ENCODE measurements around the gene CCDC92. TPM values are rescaled to one million over a fixed set of nuclear protein-coding genes. Genes with fewer than 3 reads are reported as not detected.

CCDC92 gene
- total RNA-seq, 1 experiment from 2014 or later: 32.3 TPM

DNA sequence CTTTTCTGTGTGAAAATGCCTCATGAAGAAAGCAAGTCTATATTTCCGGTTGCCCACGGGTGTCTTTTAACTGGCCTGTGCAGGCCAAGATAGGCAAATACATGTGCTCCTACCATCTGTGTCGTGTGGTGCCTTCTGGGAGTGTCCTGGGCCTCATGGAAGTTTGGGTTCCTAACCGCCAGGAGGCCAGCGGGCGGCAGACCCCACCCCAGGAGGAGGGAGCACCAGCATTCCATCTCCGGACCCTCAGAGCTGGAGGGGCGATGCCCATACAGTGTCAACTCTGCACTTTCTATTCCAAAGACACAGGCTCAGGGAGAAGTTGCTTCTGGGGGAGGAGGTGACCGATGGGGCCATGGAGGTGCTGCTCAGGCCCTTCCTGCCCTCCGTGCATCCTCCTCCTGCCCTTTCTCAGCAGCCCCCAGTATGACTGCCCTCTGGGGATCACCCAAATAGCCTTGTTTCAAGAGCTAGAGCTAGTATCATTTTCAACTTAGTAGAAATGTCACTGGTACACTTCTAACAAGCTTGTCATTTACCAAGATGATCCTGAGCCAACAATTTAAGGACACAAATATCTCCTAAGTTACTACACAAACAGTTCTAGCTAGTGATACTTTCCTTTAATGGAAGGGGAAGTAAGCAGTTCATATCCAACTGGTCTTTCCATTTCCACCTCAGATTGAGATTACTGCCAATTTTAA is 17.8 kb downstream of the CCDC92 start:
- no peak overlapping the region for H3K27ac Mint-ChIP-seq (ENCODE audit: low read depth, unreplicated experiment)
- CTCF ChIA-PET: no interaction called here
- no peaks in the 10 kb centered on the region for H3K36me3 Mint-ChIP-seq (ENCODE audit: insufficient read depth, unreplicated experiment)
- DNase-seq (ENCODE audit: unreplicated experiment): no peak
- POLR2A ChIA-PET: interaction anchor here (0.9 kb wide), 1 partner anchor 17 kb away, joined by 3 read pairs; no protein-coding TSS in a partner anchor
- no peak overlapping the region for H3K4me3 Mint-ChIP-seq (ENCODE audit: unreplicated experiment)
- no TSS peak for BruUV-seq (replicated peaks)
- TF ChIP-seq, protein P1, sequence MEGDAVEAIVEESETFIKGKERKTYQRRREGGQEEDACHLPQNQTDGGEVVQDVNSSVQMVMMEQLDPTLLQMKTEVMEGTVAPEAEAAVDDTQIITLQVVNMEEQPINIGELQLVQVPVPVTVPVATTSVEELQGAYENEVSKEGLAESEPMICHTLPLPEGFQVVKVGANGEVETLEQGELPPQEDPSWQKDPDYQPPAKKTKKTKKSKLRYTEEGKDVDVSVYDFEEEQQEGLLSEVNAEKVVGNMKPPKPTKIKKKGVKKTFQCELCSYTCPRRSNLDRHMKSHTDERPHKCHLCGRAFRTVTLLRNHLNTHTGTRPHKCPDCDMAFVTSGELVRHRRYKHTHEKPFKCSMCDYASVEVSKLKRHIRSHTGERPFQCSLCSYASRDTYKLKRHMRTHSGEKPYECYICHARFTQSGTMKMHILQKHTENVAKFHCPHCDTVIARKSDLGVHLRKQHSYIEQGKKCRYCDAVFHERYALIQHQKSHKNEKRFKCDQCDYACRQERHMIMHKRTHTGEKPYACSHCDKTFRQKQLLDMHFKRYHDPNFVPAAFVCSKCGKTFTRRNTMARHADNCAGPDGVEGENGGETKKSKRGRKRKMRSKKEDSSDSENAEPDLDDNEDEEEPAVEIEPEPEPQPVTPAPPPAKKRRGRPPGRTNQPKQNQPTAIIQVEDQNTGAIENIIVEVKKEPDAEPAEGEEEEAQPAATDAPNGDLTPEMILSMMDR (IDR thresholded peaks at IDR 0.05; ENCODE audit: unreplicated experiment): no peak
- intact Hi-C loops (cut with micrococcal nuclease): no loop called here
- no peaks in the 10 kb centered on the region for H3K27me3 Mint-ChIP-seq (ENCODE audit: insufficient read depth, unreplicated experiment)
- H3K9me3 Mint-ChIP-seq (ENCODE audit: unreplicated experiment): no peaks in the 10 kb centered on the region
- H3K4me1 Mint-ChIP-seq (ENCODE audit: insufficient read depth, unreplicated experiment): no peaks in the 10 kb centered on the region

GRCh38 chr12:123952037-123952436 is 20.6 kb downstream of the CCDC92 start:
- Mint-ChIP-seq H3K9me3 (ENCODE audit: unreplicated experiment) (no peaks in the 10 kb centered on the region), H3K27me3 (ENCODE audit: insufficient read depth, unreplicated experiment) (no peaks in the 10 kb centered on the region), H3K36me3 (ENCODE audit: insufficient read depth, unreplicated experiment) (no peaks in the 10 kb centered on the region), H3K4me1 (ENCODE audit: insufficient read depth, unreplicated experiment) (no peaks in the 10 kb centered on the region), H3K4me3 (ENCODE audit: unreplicated experiment) (no peak overlapping the region), H3K27ac (ENCODE audit: low read depth, unreplicated experiment) (no peak overlapping the region)
- CTCF ChIA-PET: interaction anchor here (1.0 to 1.6 kb wide), 3 partner anchors 10 to 151 kb away, joined by 3 to 4 read pairs (median 4); no protein-coding TSS in a partner anchor
- BruUV-seq (replicated peaks): no TSS peak
- intact Hi-C loops (cut with micrococcal nuclease): no loop called here
- TF ChIP-seq, protein P1 (IDR thresholded peaks at IDR 0.05; ENCODE audit: unreplicated experiment): no peak
- DNase-seq (ENCODE audit: unreplicated experiment): no peak
- POLR2A ChIA-PET: no interaction called here

GRCh38 chr12:123951467-123951866 is 21.2 kb downstream of the CCDC92 start:
- Mint-ChIP-seq H3K4me1 (ENCODE audit: insufficient read depth, unreplicated experiment) (no peaks in the 10 kb centered on the region), H3K9me3 (ENCODE audit: unreplicated experiment) (no peaks in the 10 kb centered on the region), H3K27me3 (ENCODE audit: insufficient read depth, unreplicated experiment) (no peaks in the 10 kb centered on the region), H3K36me3 (ENCODE audit: insufficient read depth, unreplicated experiment) (no peaks in the 10 kb centered on the region), H3K27ac (ENCODE audit: low read depth, unreplicated experiment) (no peak overlapping the region), H3K4me3 (ENCODE audit: unreplicated experiment) (no peak overlapping the region)
- DNase-seq (ENCODE audit: unreplicated experiment): no peak
- intact Hi-C loops (cut with micrococcal nuclease): no loop called here
- BruUV-seq (replicated peaks): no TSS peak
- CTCF ChIA-PET: interaction anchor here (0.7 to 1.6 kb wide), 3 partner anchors 9 to 150 kb away, joined by 3 to 6 read pairs (median 4); no protein-coding TSS in a partner anchor
- TF ChIP-seq, protein P1 (IDR thresholded peaks at IDR 0.05; ENCODE audit: unreplicated experiment): no peak
- POLR2A ChIA-PET: no interaction called here

DNA sequence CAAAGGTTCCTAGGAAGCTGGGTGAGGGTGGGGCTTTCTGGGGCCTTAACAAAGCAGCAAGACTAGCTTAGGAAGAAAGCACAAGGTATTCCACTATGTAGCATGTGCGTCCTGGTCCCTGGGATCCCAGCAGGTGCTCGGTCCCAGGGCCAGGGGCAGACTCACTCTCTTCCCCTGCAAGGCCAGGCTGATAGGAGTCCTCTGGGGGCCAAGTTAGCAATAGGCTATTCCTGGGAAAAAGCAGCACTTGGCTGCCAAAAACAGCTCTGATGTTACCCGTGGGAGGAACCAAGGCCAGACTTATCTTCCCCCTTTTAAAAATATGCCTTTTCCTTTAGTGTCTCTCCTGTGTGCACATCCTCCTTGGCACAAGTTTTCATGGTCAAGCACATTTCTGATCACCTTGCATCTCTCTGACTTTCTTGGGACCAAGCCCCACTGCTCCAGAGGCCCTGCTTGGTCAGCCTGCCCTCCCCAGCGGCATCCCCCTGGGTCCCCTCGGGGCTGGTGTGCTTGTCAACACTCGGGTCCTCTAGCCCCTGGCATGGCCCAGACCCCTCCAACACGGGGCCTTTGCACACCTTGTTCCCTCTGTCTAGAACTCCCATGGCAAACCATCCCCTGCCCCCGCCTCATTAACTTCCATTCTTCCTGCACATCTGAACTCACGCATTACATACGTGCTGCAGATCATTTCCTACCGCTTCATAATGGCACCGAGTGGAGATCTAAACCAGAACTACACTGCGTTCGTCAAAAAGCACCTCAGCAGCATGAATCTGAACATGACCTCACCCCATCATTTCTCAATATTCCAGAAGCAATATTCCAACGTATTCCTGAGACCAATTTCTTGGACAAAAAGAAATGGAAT is 21.9 kb downstream of the CCDC92 start:
- Mint-ChIP-seq H3K27me3 (ENCODE audit: insufficient read depth, unreplicated experiment) (no peaks in the 10 kb centered on the region), H3K36me3 (ENCODE audit: insufficient read depth, unreplicated experiment) (no peaks in the 10 kb centered on the region), H3K4me3 (ENCODE audit: unreplicated experiment) (no peak overlapping the region), H3K27ac (ENCODE audit: low read depth, unreplicated experiment) (no peak overlapping the region), H3K9me3 (ENCODE audit: unreplicated experiment) (no peaks in the 10 kb centered on the region), H3K4me1 (ENCODE audit: insufficient read depth, unreplicated experiment) (no peaks in the 10 kb centered on the region)
- no TSS peak for BruUV-seq (replicated peaks)
- CTCF ChIA-PET: interaction anchor here (0.7 to 1.4 kb wide), 2 partner anchors 8 to 21 kb away, joined by 3 to 6 read pairs; no protein-coding TSS in a partner anchor
- no peak for DNase-seq (ENCODE audit: unreplicated experiment)
- intact Hi-C loops (cut with micrococcal nuclease): no loop called here
- TF ChIP-seq, protein P1 (IDR thresholded peaks at IDR 0.05; ENCODE audit: unreplicated experiment): no peak
- POLR2A ChIA-PET: no interaction called here

All from MCF 10A (cell line).